NOMO-1 (cell line): ENCODE data around the gene CDYL2.

Source experiments
- DNase-seq, 2 experiments: peaks; one replicate each; lab custom pipeline; 2025; ENCODE audit not compliant: unreplicated experiment in 2 of 2; lab: John Stamatoyannopoulos, UW

The CDYL2 gene

GRCh38 chr16:80680046-80680445 lies 124.4 kb downstream of the CDYL2 start:
- DNase-seq, result no peak

- no peak for DNase-seq
These were observed 129.5 kb downstream of the CDYL2 start for GRCh38 chr16:80674884-80675283.

GRCh38 chr16:80672379-80672778 lies 132.0 kb downstream of the CDYL2 start:
- no peak for DNase-seq

GRCh38 chr16:80671281-80671849 lies 133.0 kb downstream of the CDYL2 start:
- peak; percentile 33 to 70 for DNase-seq

DNA sequence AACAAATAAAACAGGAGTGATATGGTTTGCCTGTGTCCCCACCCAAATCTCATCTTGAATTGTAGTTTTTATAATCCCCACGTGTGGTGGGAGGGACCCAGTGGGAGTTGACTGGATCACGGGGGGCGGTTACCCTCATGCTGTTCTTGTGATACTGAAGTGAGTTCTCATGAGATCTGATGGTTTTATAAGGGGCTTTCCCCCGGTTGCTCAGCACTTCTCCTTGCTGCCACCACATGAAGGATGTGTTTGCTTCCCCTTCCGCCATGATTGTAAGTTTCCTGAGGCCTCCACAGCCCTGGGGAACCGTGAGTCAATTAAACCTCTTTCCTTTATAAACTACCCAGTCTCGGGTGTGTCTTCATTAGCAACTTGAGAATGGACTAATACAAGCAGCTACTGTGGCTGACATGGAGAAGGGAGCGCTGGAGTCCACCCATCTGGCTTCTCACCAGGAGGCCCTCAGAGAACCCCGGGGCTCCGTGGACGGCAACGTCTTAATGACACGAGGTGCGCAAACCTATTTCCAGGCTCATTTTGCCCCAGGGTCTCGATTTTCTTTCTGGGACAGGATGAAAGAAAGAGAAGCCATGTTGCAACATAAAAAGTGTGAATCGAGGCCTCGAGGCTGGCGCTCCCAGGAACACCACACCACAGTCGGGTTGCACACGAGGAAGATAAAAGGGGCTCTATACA lies 134.1 kb downstream of the CDYL2 start:
- DNase-seq, result no peak

DNA sequence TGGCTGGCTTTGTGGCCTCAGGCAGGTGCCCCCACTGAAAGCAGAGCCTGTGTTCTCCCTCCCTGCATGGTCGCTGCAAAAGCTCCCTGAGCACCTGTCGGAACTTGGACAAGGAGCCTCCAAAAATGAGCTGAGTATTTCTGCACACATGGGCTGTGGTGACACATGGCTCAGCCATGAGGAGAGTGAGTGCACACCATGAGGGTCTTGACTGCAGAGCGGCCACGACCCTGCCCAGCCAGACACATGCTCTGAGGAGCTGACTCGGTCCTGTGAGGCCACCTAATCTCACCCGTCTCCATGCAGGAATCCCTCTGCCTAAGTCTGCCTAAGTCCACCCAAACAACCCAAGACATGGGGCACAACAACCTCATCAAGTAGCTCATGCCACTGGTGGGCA lies 134.7 kb downstream of the CDYL2 start:
- no peak for DNase-seq

DNA sequence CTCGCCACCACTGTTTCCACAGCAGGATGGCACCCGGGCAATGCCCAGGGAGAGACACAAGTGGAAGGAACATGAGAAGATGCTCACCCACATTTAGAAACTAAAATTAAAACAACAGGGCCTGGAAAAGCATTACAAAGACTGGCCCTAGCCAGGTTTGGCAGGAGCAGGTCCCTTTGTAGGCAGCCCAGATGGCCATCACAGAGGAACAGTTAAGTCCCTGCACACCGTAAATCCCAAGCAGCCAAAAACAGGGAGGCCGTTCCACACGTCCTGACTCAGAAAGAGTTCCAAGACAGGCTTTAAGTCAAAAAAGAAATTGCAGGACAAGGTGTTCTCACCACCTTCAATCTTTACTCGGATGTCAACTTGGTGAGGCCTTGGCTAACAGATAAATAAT lies 136.5 kb downstream of the CDYL2 start:
- DNase-seq, result no peak

DNA sequence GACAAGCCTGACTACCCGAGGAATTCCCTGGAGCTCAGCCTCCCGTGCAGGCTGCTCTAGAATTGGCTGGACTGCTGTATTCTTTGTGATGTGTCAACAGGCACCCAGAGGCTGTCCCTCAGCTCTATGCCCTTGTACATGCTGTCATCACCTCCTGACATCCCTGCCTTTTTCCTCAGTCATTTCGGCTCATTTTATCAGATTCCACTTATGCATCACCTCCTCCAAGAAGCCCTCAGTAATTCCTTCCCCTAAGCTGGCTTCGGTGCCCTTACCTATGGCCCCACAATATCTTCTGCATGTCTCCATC lies 137.2 kb downstream of the CDYL2 start:
- no peak for DNase-seq

- no peak for DNase-seq
These were observed 137.8 kb downstream of the CDYL2 start for GRCh38 chr16:80666378-80667250.

GRCh38 chr16:80665356-80665755 lies 139.0 kb downstream of the CDYL2 start:
- DNase-seq, result no peak

- no peak for DNase-seq
These were observed 139.6 kb downstream of the CDYL2 start for GRCh38 chr16:80664786-80665185.

DNA sequence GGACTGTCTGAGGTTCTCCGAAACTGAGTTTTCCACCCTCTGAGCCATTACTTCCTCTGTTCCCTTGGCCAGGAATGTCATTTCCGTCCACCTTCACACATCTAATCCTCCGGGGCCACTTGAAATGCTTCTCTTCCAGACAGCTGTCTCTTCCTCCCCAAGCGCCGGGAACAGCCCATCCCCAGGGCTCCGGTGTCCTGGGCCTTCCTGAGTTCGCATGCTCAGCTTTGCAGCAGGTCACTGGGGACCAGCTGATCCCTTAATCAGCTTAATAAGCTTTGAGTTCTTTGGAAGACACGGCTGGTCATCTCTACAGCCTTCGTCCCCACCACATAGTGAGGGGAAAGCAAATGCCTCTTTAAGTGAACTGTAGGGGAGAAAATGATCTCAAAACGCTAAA lies 140.2 kb downstream of the CDYL2 start:
- DNase-seq, result no peak

DNA sequence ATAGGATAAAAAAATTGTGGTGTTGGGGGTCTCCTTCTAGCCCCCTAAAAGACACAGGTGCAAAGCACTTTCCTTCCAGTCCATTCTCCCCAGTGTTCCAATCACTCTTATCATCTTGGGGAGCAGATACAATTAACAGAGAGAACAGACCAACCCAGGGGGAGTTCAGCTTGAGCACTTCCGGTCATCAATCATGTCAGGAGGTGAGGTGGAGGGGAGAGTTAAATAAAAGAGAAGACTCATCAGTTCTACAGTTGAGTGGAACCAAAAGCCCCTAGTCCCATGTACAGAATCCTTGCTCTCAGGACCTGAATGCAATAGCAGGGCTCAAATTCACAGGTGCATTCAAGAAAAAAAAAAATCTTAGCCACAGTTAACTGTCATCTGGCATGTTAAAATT lies 141.3 kb downstream of the CDYL2 start:
- DNase-seq, result no peak

DNA sequence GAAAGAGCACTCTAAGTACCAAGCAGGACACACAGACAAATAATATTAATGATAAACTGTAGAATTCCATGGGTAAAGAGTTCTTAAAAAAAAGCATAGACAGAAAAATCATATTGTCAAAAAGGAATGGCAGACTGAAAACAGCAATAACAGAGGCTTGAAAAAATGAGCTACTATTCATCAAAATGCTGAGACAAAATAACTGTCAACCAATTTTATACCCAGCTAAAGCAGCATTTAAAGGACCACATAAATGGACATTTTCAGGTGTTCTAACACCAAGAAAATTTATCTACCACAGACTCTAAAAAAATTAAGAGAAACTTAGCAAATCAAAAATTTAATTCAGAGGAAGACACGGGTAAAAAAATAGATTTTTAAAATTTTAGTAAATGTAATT lies 144.5 kb downstream of the CDYL2 start:
- DNase-seq, result no peak

GRCh38 chr16:80656711-80657150 lies 147.7 kb downstream of the CDYL2 start:
- DNase-seq, result no peak

- no peak for DNase-seq
These were observed 148.2 kb downstream of the CDYL2 start for GRCh38 chr16:80656161-80656560.

DNA sequence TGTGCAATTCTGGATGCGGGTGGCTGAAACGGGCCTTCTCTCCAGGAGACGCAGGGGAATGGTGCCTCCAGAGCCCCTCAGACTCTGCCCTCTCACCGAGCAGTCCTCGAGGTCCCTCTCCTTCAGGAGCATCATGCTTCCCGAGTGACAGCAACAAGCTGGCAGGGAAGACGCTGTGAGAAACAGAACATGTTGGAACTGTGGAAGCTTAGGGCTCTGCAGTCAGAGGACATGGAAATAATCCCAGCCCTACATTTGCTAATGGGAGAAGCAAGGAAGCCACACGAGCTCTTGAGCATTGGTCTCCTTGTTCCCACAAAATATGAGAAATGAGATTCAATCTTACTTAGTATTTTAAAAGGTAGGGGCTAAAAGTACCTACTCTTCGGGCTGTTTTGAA lies 148.6 kb downstream of the CDYL2 start:
- no peak for DNase-seq

GRCh38 chr16:80654094-80654862 lies 150.1 kb downstream of the CDYL2 start:
- DNase-seq, result no peak

DNA sequence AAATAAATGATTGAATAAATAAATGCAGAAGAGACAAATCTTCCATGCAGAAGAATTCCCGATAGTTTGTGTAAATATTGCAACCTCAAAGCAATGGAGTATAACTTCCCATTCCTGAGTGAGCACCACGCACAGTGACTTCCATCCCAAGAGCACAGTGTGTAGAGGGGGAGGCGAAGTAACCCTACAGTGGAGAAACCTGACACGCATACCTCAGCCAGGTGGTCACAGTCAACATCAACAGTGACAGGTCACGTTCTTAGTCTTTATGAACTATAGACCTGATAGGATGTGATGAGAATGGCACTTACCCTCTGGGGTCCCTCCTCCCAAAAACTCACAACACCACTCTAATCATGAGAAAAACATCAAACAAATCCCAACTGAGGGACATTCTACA lies 152.0 kb downstream of the CDYL2 start:
- DNase-seq, result no peak

GRCh38 chr16:80650281-80650680 lies 154.1 kb downstream of the CDYL2 start:
- peak; percentile 9 to 26 for DNase-seq

- DNase-seq, result no peak
These were observed 164.1 kb downstream of the CDYL2 start for GRCh38 chr16:80640316-80640715.
